GM18873 (cell line): Measurements from ENCODE around the gene EFCAB11.

Experiments
- ATAC-seq: cut with Tn5 transposase; IDR thresholded peaks from one replicate; pipeline ENCODE4 v1.9.1; 2021; ENCODE audit warnings: mild to moderate bottlenecking, moderate library complexity, moderate number of reproducible peaks; ENCODE audit not compliant: unreplicated experiment, low FRiP score

The EFCAB11 gene

DNA sequence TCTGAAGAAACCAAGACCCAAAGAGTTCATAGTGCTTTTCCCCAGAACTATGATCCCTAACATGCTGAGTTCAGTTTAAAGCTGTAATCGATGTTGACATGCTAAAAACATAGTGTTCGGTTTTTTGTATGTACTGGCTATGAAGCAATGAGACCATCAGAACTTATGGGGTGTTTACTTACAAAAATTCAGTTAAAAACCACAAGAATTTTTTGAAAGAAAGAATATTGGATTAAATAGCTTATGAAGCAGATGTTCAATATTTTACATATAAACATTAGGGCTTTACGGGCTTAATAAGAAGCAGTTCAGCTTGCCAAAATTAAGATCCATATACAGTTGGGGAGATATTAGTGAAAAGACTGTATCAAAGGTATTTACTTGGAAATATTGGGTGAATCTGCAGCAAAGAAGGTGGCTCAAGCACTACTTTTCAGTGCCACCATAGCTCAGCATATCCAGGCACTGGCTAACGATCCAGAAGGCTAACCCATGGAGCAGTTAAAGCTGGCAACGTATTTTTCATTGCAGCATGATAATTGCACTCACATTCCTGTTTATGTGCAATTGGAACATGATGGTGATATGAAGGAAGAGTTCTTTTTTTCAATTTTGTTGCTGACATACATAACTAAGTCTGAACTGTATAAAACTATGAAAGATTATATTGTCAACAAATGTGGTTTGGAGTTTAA is 125.9 kb downstream of the EFCAB11 start:
- no peak for ATAC-seq

- ATAC-seq, result no peak
Observed at GRCh38 chr14:89827265-89827664, 127.3 kb downstream of the EFCAB11 start.

GRCh38 chr14:89826596-89826995 is 127.9 kb downstream of the EFCAB11 start:
- ATAC-seq, result no peak

DNA sequence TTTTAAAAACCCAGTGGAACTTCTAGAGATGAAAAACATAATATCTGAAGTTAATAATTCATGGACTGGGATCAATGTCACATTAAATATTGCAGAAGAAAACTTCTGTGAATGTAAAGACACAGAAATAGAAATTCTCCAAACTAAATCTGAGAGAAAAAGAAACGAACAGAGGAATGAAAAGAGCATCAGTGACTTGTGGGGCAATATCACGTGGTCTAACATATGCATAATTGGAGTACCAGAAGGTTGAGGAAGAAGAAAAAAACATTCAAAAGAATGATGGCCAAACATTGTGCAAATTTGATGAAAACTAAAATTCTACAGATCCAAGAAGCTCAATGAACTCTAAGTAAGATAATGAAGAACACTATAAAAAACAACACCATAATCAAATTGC is 130.8 kb downstream of the EFCAB11 start:
- no peak for ATAC-seq

DNA sequence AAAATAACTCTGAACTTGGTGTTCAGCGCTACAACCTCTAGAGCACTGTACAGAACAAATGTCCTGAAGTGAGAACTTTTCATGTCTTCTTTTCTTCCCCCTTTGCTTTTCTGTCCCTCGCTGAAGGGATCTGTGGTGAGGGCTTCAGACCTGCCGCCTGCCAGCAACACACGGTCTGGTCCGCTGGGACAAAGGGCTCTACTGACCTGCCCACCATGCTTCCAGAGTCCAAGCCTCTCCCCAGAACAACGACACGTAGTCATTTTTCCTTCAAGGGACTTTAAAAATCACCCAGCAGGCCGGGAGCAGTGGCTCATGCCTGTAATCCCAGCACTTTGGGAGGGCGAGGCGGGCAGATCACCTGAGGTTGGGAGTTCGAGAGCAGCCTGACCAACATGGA is 140.4 kb downstream of the EFCAB11 start:
- ATAC-seq, result no peak

DNA sequence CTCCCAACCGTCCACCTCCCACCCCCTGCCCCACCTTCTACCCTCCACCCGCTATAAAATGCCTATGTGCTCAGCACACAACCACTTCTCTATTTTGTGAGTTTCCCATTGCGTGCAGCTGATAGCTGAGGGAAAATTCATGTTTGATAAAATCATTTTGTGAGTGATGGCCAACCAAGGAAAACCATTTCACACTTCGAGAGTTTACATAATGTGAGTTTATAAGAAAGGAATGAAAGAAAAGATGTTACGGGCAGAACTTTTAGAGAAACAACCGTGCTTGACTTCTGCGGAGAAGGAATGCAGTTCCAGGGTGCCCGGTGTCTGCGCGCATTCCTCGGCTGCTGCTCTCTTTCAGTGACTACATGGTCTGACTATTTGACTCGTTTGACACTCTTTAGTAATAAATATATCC is 140.9 kb downstream of the EFCAB11 start:
- no peak for ATAC-seq

DNA sequence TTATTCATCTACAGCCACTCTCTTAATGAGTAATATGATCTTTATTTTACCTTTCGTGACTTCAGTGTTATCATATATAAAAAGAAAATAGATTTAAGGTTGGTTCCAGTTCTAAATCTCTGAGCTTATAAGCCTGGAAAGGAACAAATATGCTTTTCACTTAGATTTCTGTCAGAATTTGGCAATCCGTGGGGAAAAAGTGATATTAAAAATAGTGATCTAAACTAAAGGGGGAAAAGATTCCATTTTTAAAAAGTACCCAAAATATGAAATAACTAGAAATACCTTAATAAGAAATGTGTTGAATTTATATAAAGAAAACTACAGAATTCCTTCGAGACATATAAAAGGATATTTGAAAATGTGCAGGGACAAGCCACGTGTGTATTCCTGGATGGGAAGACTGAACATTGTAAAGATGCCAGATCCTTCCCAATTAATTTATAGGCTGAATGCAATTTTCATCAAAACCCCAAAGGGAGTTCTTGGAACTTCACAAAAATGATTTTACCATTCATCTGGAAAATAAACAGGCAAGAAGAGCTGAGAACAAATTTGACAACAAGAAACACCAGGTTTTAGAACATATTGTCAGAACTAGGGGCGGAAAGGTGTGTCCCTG is 142.5 kb downstream of the EFCAB11 start:
- ATAC-seq, result no peak

DNA sequence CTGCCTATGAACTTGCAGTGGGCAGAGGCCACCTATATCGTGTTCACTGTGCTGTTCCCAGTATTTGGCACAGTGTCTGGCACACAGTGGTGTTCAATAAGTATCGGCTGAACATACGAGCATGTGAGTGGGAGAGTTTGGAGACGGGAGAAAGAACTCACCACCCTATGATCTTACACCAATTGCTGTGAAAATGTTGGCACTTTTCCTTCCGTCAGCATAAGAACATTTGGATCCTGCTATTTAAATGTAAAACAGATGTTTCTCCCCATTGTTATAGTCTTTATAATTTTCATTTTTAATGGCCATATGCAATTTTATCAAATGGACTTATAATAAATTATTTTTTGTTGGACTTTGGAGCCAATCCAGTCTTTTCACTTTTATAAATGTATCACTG is 144.4 kb downstream of the EFCAB11 start:
- ATAC-seq, result no peak

DNA sequence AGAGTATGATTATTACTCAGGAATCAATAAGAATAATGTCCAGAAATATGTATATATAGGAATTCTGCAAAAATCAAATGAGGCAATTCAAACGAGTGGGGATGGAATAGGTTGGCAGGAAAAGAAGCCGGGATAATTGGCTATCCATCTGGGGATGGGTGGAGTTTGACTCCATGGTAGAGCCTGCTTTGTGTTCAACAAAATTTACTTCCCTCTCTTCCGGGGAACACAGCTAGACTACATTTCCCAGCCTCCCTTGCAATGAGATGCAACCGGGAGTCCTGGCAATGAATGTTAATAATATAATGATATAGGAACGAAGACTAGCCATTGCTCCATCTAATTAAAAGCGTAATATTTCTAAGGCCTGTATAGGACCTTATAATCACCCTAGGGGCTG is 146.6 kb downstream of the EFCAB11 start:
- ATAC-seq, result no peak

DNA sequence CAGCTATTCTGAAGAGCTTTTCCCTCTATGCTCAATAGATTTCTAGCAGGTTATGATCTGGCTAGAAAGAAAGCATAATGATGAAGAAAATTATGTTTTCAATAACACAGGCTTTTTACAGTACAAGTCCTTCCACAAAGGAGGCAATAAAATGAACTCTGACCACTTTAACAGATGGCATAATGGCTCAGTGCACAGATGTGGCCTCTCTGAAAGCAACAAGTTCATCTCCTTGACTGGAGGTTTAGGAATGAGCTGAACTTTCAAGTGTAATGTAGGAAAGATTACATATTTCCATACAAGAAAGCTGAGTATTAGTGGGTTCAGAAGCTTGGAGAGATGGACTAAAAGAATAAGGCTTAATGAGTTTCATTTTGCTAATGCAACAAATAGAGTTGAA is 147.4 kb downstream of the EFCAB11 start:
- no peak for ATAC-seq

DNA sequence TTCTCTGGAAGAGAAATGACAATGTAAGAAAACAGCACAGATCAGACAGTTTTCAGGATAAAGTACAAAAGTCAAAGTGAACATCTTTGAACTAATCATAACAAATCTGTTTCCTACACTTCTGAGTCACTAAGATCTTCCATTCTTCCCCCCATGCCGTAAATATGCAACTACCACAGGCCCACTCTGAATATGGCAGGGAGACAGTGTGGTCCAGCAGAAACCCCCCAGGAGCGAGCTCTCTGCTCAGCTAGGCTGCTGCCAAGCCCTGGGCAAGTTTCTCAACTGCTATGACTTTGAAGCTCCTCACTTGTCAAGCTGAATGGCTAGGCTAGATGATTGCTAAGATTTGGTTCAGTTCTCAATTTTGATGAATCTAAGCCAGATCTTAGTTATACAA is 148.1 kb downstream of the EFCAB11 start:
- no peak for ATAC-seq

DNA sequence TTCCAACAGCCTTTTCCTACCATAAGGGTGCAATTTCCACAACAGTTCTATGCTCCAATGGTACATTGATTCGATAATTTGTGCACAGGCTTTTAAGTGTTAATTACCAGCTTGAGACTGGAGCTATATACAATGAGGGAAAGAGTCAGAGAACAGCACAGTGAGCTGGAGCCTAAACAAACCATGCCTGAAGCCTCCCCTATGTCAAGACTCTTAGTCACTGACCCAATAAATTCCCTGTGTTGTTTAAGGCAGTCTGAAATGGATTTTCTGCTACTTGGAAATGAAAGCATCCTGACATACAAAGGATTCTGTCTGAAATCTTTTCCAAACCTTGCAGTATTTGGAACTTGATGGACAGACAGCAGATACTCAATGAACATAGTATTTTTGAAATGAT is 149.0 kb downstream of the EFCAB11 start:
- no peak for ATAC-seq

- ATAC-seq, result no peak
Observed at GRCh38 chr14:89803542-89803941, 151.0 kb downstream of the EFCAB11 start.

GRCh38 chr14:89801136-89801535 is 153.4 kb downstream of the EFCAB11 start:
- no peak for ATAC-seq

DNA sequence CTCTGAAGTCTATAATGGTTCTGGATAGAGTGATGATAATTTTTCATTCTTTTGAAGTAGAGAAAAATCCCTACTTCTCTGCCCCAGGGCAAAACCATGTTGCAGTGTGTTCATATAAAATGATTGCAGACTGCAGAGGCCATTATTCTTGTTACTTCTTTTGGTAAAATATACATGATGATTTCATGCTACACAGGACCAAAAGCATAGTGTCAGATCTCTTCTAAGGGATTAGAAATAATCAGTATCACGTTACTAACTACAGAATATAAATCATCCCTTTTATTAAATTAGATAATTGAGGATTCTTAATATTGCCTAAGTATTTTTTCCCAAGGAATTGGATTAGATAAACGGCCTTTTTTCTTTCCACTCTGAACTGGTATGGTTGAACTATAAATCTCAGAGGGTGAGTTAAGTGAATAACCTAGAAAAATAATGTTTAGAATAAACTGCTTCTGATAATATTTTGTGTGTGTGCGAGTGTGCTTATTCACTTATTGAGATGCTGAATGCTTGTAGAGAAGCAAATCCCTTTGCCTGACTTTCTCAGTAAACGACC is 156.2 kb downstream of the EFCAB11 start:
- no peak for ATAC-seq

DNA sequence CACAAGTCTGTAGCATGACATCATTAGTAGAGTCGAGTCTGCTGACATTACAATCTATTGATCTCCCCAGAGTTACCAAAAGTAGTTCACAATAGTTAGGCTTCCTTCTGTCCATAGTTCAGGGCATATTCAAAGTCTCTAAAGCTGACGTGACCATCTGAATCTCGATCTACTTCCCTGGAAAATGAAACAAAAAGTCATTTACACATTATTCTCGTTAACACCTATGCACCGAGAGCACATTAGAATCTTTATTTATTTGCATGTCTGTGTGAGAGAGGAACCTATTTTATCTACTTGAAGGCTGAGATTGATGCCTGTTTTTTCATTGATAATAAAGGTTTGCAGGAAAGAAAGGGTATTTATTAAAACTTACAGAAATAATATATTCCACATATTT is 157.4 kb downstream of the EFCAB11 start:
- no peak for ATAC-seq

DNA sequence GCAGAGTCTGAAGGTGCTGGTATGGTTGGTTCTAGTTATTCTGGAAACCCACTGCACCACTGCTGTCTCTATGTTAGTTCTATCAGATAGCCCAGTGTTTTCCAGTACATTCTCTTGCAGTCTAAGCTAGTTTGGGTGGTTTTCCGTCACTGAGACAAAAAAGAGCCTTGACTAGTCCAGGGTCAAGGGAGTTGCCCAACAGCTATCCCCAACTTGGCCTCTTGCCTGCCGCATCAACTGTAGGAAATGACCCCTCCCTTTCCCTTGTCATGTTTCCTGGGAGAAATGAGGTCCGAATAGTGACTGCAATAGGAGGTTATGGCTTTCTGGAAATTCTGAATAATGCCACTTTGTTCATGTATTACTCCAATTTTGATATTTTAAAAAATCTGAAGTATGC is 160.4 kb downstream of the EFCAB11 start:
- no peak for ATAC-seq

GRCh38 chr14:89793367-89793716 is 161.2 kb downstream of the EFCAB11 start:
- no peak for ATAC-seq

DNA sequence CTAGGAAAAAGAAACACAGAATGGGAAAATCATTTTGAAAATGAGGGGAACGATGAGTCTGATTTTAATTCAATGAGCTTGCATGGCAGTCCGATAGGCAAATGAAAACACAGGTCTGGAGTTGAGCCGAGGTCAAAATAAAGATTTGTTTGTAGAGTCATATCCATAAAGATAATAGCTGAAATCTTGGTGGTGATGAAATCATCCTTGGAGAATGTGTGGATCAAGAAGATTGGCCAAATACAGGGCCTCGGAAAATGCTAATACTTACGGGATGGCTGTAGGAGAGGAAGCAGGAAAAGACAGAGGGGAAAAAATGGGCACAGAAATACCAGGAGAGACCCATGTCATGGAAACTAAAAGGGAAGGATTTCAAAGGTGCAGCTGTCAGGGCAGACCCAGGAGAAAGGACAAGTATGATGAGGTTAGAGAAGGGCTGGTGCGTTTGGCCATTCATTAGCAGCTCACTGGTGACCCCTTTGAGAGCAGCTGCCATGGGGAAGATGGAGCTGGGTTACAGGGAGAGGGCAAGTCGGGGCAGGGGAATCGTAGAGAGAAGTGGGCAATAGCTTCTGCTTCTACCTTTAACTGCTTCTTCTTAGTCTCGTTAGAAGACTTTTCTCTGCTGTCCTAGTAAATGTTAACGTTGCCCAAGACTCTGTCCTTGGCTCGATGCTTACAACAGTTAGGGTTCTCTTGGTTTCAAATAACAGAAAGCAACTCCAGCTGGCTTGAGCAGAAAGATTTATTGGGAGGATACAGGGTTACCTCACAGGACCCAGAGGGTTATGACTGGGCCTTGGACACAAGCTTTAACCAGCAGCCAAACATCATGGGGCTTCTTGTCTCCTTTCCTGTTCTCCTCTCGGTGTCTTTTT is 161.8 kb downstream of the EFCAB11 start:
- no peak for ATAC-seq

GRCh38 chr14:89787525-89787924 is 167.0 kb downstream of the EFCAB11 start:
- no peak for ATAC-seq

DNA sequence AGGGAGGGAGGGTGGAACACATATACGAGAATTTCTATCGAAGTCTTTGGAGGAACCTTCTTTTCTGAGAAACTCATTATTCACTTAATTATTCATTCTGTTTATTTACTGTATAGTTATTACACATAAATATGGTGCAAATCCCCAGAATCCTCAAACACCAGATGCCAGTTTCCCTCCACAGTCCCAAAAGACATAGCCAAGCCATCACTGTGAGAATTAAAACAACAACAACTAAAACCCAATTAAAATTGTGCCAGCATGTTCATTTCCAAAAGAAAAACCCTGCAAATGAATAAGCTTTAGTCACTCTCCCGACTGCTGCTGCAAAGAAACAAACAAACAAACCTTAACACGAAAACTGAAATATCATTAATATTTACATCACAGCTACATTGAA is 173.5 kb downstream of the EFCAB11 start:
- ATAC-seq, result no peak
